K562 (cell line): Measurements from ENCODE around the gene MATN1. TPM values are rescaled to one million over a fixed set of nuclear protein-coding genes. Genes with fewer than 3 reads are reported as not detected.
A peak's percentile ranks its signal among the peaks of the same experiment; 100 is the strongest.

ENCODE experiments used
- EGR1 ChIP-seq: fragments of 450-650 bp; conservative IDR thresholded peaks from 2 replicates; pipeline ENCODE4 v1.6.1; 2017; ENCODE audit warnings: mild to moderate bottlenecking
- GTF2E2 ChIP-seq: fragments of 200-800 bp; sonication (Bioruptor generic); IDR thresholded peaks from 2 replicates; pipeline ENCODE4 v1.6.1; 2016; ENCODE audit warnings: missing genetic modification characterization, missing compliant biosample characterization
- HIVEP1 ChIP-seq: fragments of 250-450 bp; sonication (Bioruptor Pico); IDR thresholded peaks from 2 replicates; pipeline ENCODE4 v1.4.0; 2020; ENCODE audit warnings: mild to moderate bottlenecking
- JUND ChIP-seq, 2 experiments: IDR thresholded peaks; 2 replicates in 1 of 2; 3 replicates in 1 of 2; pipeline ENCODE4 v1.6.1; 2011; ENCODE audit warnings: borderline replicate concordance in 2 of 2, low read depth in 2 of 2, low read length in 2 of 2, improper control_type of control experiment in 1 of 2, missing biosample characterization in 1 of 2, missing genetic modification characterization in 1 of 2, missing genetic modification reagents in 1 of 2
- KAT7 ChIP-seq: sonication (generic); formaldehyde crosslinking; IDR thresholded peaks from 2 replicates; pipeline ENCODE4 v1.8.0; 2022; ENCODE audit warnings: missing genetic modification reagents, mild to moderate bottlenecking, borderline replicate concordance
- MEIS2 ChIP-seq: fragments of 450-650 bp; IDR thresholded peaks from 2 replicates; pipeline ENCODE4 v1.6.1; 2014; ENCODE audit warnings: mild to moderate bottlenecking; ENCODE audit not compliant: partially characterized antibody
- NCOR1 ChIP-seq: fragments of 450-650 bp; IDR thresholded peaks from 2 replicates; pipeline ENCODE4 v1.6.1; 2016; ENCODE audit warnings: mild to moderate bottlenecking, moderate library complexity
- TAF7 ChIP-seq: fragments of 450-650 bp; IDR thresholded peaks from 2 replicates; pipeline ENCODE4 v1.6.1; 2016; ENCODE audit warnings: missing genetic modification characterization, missing compliant biosample characterization
- ZFX ChIP-seq: sonication (generic); formaldehyde crosslinking; IDR thresholded peaks from 2 replicates; pipeline ENCODE4 v1.8.0; 2022; ENCODE audit warnings: mild to moderate bottlenecking, missing genetic modification reagents, moderate library complexity
- ZNF507 ChIP-seq: conservative IDR thresholded peaks from 2 replicates; pipeline ENCODE4 v1.6.1; 2017; ENCODE audit warnings: missing genetic modification characterization, missing compliant biosample characterization
- ZNF76 ChIP-seq: fragments of 250-450 bp; sonication (Bioruptor Pico); IDR thresholded peaks from 2 replicates; pipeline ENCODE4 v1.4.0; 2020; ENCODE audit warnings: mild to moderate bottlenecking, moderate library complexity, borderline replicate concordance
- ZNF764 ChIP-seq: fragments of 250-450 bp; sonication (Bioruptor Pico); IDR thresholded peaks from 2 replicates; pipeline ENCODE4 v1.4.0; 2020; ENCODE audit warnings: low read depth, mild to moderate bottlenecking, moderate library complexity
- polyA plus RNA-seq, 8 experiments: library from polyadenylated mRNA; depleted of rRNA in 4 of 8; stranded (reverse) in 5 of 8; unstranded in 3 of 8; fragments of >200 nt; fragmentation: Nextera tagmentation in 2 of 8; fragmentation: Illumina TruSeq in 1 of 8; extraction: Ambion mirVana in 2 of 8; extraction: Trizol in 1 of 8; gene quantifications; 2 replicates each; pipeline versions ENCODE4 v1.2.1 to v1.2.3, GENCODE V29; 2011 to 2014; ENCODE audit warnings: inconsistent platforms in 1 of 8, missing spikeins in 1 of 8
- total RNA-seq, 7 experiments: library from RNA; depleted of rRNA in 6 of 7; stranded (reverse); fragments of >200 nt in 6 of 7; fragmentation: Illumina TruSeq in 2 of 7; extraction: Trizol in 2 of 7; gene quantifications; 2 replicates each; pipeline versions ENCODE4 v1.2.1 to v1.2.3, GENCODE V29; 2011 to 2021; ENCODE audit warnings: low replicate concordance in 1 of 7
- TF ChIP-seq, protein P1 (sequence below): fragments of 250-450 bp; sonication (Bioruptor Pico); IDR thresholded peaks from 2 replicates; pipeline ENCODE4 v1.9.0; 2021; ENCODE audit warnings: mild to moderate bottlenecking, inconsistent platforms
- TF ChIP-seq, protein P2 (sequence below), 2 experiments: fragments of 200-800 bp in 1 of 2; sonication (Bioruptor generic) in 1 of 2; sonication (generic) in 1 of 2; formaldehyde crosslinking in 1 of 2; IDR thresholded peaks in 1 of 2; conservative IDR thresholded peaks in 1 of 2; 2 replicates each; pipeline versions ENCODE4 v1.5.0 to v1.6.1; 2016 to 2020; ENCODE audit warnings: missing compliant biosample characterization in 1 of 2, missing genetic modification characterization in 1 of 2, missing genetic modification reagents in 1 of 2
- TF ChIP-seq, protein P3 (sequence below), 3 experiments: fragments of 200-800 bp in 1 of 3; sonication (Bioruptor generic) in 1 of 3; sonication (generic) in 1 of 3; formaldehyde crosslinking in 1 of 3; IDR thresholded peaks; 2 replicates each; pipeline versions ENCODE4 v1.6.1 to v1.8.0; 2016 to 2022; ENCODE audit warnings: mild to moderate bottlenecking in 2 of 3, missing compliant biosample characterization in 2 of 3, missing genetic modification characterization in 2 of 3, missing genetic modification reagents in 1 of 3
- TF ChIP-seq, protein P4 (sequence below): sonication (generic); formaldehyde crosslinking; IDR thresholded peaks from 2 replicates; pipeline ENCODE4 v1.8.0; 2022; ENCODE audit warnings: mild to moderate bottlenecking, missing genetic modification reagents

The MATN1 gene
- total and polyA plus RNA-seq, 9 of the 15 experiments (the other 6 are each of a cell fraction or from before 2014, with no cell fraction given) = 0.10 to 2.3 (median 1.2) TPM

DNA sequence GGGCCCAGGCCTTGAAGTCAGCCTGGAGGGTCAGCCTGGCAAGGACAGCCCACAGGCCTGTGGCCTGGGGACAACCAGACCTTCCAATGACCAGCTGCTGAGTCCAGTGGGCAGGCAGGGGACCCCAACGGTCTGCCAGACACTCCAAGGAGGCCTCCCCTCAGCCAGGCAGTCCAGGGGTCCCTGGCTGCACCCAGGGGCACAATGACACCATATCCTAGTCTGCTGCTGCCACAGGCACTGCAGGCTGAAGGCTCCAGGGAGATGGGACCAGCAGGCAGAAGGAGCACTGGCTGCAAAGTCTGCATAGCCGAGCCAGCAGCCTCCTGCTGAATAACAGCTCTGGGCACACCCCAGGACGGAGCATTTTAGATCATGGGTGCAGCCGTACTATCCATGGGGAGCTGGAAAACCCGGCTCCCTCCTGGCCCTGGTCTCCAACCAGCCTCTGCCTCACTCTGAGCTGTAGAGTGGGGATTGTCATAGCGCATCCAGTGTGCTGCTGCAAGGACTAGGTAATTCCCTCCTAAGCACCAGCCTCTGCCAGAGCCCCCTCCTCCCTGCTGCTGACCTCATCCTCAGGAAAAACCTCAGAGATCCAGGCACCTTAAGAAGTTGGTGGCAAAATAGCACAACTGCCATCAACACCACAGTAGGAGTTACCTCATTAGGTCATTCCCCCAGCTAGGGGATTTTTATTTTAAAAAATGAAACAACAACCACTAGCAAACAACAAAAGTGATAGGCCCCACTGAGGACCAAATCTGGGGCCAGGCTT lies 39.0 kb upstream of the MATN1 start (continued):
- TF ChIP-seq, protein P1, sequence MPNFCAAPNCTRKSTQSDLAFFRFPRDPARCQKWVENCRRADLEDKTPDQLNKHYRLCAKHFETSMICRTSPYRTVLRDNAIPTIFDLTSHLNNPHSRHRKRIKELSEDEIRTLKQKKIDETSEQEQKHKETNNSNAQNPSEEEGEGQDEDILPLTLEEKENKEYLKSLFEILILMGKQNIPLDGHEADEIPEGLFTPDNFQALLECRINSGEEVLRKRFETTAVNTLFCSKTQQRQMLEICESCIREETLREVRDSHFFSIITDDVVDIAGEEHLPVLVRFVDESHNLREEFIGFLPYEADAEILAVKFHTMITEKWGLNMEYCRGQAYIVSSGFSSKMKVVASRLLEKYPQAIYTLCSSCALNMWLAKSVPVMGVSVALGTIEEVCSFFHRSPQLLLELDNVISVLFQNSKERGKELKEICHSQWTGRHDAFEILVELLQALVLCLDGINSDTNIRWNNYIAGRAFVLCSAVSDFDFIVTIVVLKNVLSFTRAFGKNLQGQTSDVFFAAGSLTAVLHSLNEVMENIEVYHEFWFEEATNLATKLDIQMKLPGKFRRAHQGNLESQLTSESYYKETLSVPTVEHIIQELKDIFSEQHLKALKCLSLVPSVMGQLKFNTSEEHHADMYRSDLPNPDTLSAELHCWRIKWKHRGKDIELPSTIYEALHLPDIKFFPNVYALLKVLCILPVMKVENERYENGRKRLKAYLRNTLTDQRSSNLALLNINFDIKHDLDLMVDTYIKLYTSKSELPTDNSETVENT = peak; percentile 53; the same call in 1 of the 2 replicates
- TF ChIP-seq JUND (IDR thresholded peaks at IDR 0.05; ENCODE audit: borderline replicate concordance, low read depth, low read length) = peak; percentile 29; the same call in 1 of the 2 replicates
- TF ChIP-seq JUND (tag; IDR thresholded peaks at IDR 0.05; ENCODE audit: borderline replicate concordance, low read depth, low read length) = no peak
- TF ChIP-seq ZFX (CRISPR knock-in tag) = peak; percentile 58
- no peak for TF ChIP-seq MEIS2
- TF ChIP-seq KAT7 (CRISPR knock-in tag) = no peak
- TF ChIP-seq TAF7 (tag) = no peak
- TF ChIP-seq ZNF507 (tag) = no peak
- TF ChIP-seq HIVEP1 = peak; percentile 8; the same call in 1 of the 2 replicates
- no peak for TF ChIP-seq GTF2E2 (tag)
- TF ChIP-seq, protein P2, sequence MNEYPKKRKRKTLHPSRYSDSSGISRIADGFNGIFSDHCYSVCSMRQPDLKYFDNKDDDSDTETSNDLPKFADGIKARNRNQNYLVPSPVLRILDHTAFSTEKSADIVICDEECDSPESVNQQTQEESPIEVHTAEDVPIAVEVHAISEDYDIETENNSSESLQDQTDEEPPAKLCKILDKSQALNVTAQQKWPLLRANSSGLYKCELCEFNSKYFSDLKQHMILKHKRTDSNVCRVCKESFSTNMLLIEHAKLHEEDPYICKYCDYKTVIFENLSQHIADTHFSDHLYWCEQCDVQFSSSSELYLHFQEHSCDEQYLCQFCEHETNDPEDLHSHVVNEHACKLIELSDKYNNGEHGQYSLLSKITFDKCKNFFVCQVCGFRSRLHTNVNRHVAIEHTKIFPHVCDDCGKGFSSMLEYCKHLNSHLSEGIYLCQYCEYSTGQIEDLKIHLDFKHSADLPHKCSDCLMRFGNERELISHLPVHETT (CRISPR knock-in tag; conservative IDR thresholded peaks at IDR 0.05 in 1 of 2, IDR thresholded peaks at IDR 0.05 in 1 of 2) = 0 out of 4 replicates have a peak, but pooled peaks of 1 of the 2 experiments have one; percentile 8
- no peak for TF ChIP-seq ZNF764
- TF ChIP-seq, protein P3, sequence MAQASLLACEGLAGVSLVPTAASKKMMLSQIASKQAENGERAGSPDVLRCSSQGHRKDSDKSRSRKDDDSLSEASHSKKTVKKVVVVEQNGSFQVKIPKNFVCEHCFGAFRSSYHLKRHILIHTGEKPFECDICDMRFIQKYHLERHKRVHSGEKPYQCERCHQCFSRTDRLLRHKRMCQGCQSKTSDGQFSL (CRISPR knock-in tag; IDR thresholded peaks at IDR 0.05) = no peak
- TF ChIP-seq, protein P3 (tag; IDR thresholded peaks at IDR 0.05) = 0 out of 4 replicates have a peak, but pooled peaks of 1 of the 2 experiments have one; percentile 9
- TF ChIP-seq, protein P4, sequence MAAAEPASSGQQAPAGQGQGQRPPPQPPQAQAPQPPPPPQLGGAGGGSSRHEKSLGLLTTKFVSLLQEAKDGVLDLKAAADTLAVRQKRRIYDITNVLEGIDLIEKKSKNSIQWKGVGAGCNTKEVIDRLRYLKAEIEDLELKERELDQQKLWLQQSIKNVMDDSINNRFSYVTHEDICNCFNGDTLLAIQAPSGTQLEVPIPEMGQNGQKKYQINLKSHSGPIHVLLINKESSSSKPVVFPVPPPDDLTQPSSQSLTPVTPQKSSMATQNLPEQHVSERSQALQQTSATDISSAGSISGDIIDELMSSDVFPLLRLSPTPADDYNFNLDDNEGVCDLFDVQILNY = 0 out of 2 replicates have a peak, but pooled peaks have one; percentile 22
- TF ChIP-seq NCOR1 = no peak
- TF ChIP-seq EGR1 = no peak
- TF ChIP-seq ZNF76 = 0 out of 2 replicates have a peak, but pooled peaks have one; percentile 6
